ENCODE data around the gene DPY19L1.
A peak's percentile ranks its signal among the peaks of the same experiment; 100 is the strongest.

DPY19L1 gene

GRCh38 chr7:35040906-35041305 lies 3.6 kb upstream of the DPY19L1 start:
- no peak for DNase-seq (ENCODE audit: low spot score)
- in situ Hi-C loops (cut with MboI; ENCODE audit: low pct_unique_long_range_greater_than_20kb, low sequenced_read_pairs, unreplicated experiment), result loop anchor here (25.0 kb wide), 1 partner anchor 204 kb away; no protein-coding TSS in a partner anchor
- no peak for TF ChIP-seq CTCF (IDR thresholded peaks at IDR 0.05; ENCODE audit: extremely low read depth, insufficient read depth, missing control alignments)

GRCh38 chr7:35039343-35039742 lies 2.1 kb upstream of the DPY19L1 start:
- no peak for TF ChIP-seq CTCF (IDR thresholded peaks at IDR 0.05; ENCODE audit: extremely low read depth, insufficient read depth, missing control alignments)
- DNase-seq (ENCODE audit: low spot score), result no peak
- in situ Hi-C loops (cut with MboI; ENCODE audit: low pct_unique_long_range_greater_than_20kb, low sequenced_read_pairs, unreplicated experiment), result loop anchor here (25.0 kb wide), 1 partner anchor 202 kb away; no protein-coding TSS in a partner anchor

GRCh38 chr7:35038354-35038753 lies 1.1 kb upstream of the DPY19L1 start:
- no peak for TF ChIP-seq CTCF (IDR thresholded peaks at IDR 0.05; ENCODE audit: extremely low read depth, insufficient read depth, missing control alignments)
- in situ Hi-C loops (cut with MboI; ENCODE audit: low pct_unique_long_range_greater_than_20kb, low sequenced_read_pairs, unreplicated experiment), result loop anchor here (25.0 kb wide), 1 partner anchor 201 kb away; no protein-coding TSS in a partner anchor
- no peak for DNase-seq (ENCODE audit: low spot score)

- in situ Hi-C loops (cut with MboI; ENCODE audit: low pct_unique_long_range_greater_than_20kb, low sequenced_read_pairs, unreplicated experiment), result loop anchor here (25.0 kb wide), 1 partner anchor 200 kb away; no protein-coding TSS in a partner anchor
- peak; percentile 92 for TF ChIP-seq CTCF (IDR thresholded peaks at IDR 0.05; ENCODE audit: extremely low read depth, insufficient read depth, missing control alignments)
- peak; percentile 97 for DNase-seq (ENCODE audit: low spot score)
These were observed 449 bp upstream of the DPY19L1 start for GRCh38 chr7:35037526-35038341.

GRCh38 chr7:35036361-35037171 lies 719 bp downstream of the DPY19L1 start:
- DNase-seq (ENCODE audit: low spot score), result peak; percentile 56
- in situ Hi-C loops (cut with MboI; ENCODE audit: low pct_unique_long_range_greater_than_20kb, low sequenced_read_pairs, unreplicated experiment), result loop anchor here (25.0 kb wide), 1 partner anchor 199 kb away; no protein-coding TSS in a partner anchor
- no peak for TF ChIP-seq CTCF (IDR thresholded peaks at IDR 0.05; ENCODE audit: extremely low read depth, insufficient read depth, missing control alignments)

- peak; percentile 69 for DNase-seq (ENCODE audit: low spot score)
- in situ Hi-C loops (cut with MboI; ENCODE audit: low pct_unique_long_range_greater_than_20kb, low sequenced_read_pairs, unreplicated experiment), result loop anchor here (25.0 kb wide), 1 partner anchor 198 kb away; no protein-coding TSS in a partner anchor
These were observed 1.7 kb downstream of the DPY19L1 start for GRCh38 chr7:35035511-35035961.

More at GRCh38 chr7:35035511-35035961, 1.7 kb downstream of the DPY19L1 start:
- TF ChIP-seq CTCF (IDR thresholded peaks at IDR 0.05; ENCODE audit: extremely low read depth, insufficient read depth, missing control alignments), result peak; percentile 62

Data from GM13977 (cell line).